ENCODE measurements around the gene CYP2C8. TPM values are rescaled to one million over a fixed set of nuclear protein-coding genes. Genes with fewer than 3 reads are reported as not detected.

CYP2C8 gene
- total and polyA plus RNA-seq, 7 donors, result 0.22 to 1.4 (median 0.69) TPM; not detected in 3

- no peak overlapping the region for H3K27ac ChIP-seq
- no peaks in the 10 kb centered on the region for H3K36me3 ChIP-seq
- no peaks in the 10 kb centered on the region for H3K9me3 ChIP-seq
- DNase-seq, result peak; percentile 33
- no peak overlapping the region for H3K4me3 ChIP-seq
- TF ChIP-seq EP300 (IDR thresholded peaks at IDR 0.05) (no peak), POLR2AphosphoS5 (IDR thresholded peaks at IDR 0.05) (no peak), CTCF (IDR thresholded peaks at IDR 0.05) (no peak), POLR2A (IDR thresholded peaks at IDR 0.05) (no peak)
- no peaks in the 10 kb centered on the region for H3K4me1 ChIP-seq
- no peaks in the 10 kb centered on the region for H3K27me3 ChIP-seq
- WGBS, 2 donors, result 90 to 95% methylated on average over 2 of the region's 2 CpGs
- intact Hi-C loops (cut with DNase I), result no loop called here
Observed at GRCh38 chr10:95026461-95026860, 42.8 kb downstream of the CYP2C8 start.

GRCh38 chr10:94997741-94998174 is 71.5 kb downstream of the CYP2C8 start:
- no peaks in the 10 kb centered on the region for H3K4me1 ChIP-seq
- H3K9me3 ChIP-seq, result peaks cover 0 to 2% (median 0%) of the 10 kb centered on the region in 4 donors
- no peak overlapping the region for H3K4me3 ChIP-seq
- WGBS, 2 donors, result 84 to 91% methylated on average over 6 of the region's 6 CpGs
- H3K27me3 ChIP-seq, result no peaks in the 10 kb centered on the region
- H3K36me3 ChIP-seq, result no peaks in the 10 kb centered on the region
- intact Hi-C loops (cut with DNase I), result no loop called here
- H3K27ac ChIP-seq, result no peak overlapping the region
- no peak for TF ChIP-seq POLR2AphosphoS5 (IDR thresholded peaks at IDR 0.05)
- no peak for TF ChIP-seq CTCF (IDR thresholded peaks at IDR 0.05)
- TF ChIP-seq POLR2A (IDR thresholded peaks at IDR 0.05), result no peak
- no peak for TF ChIP-seq EP300 (IDR thresholded peaks at IDR 0.05)
- no peak for DNase-seq

GRCh38 chr10:94992811-94993210 is 76.5 kb downstream of the CYP2C8 start:
- no peaks in the 10 kb centered on the region for H3K4me1 ChIP-seq
- TF ChIP-seq CTCF (IDR thresholded peaks at IDR 0.05), result no peak
- no peak for TF ChIP-seq EP300 (IDR thresholded peaks at IDR 0.05)
- no peak for TF ChIP-seq POLR2A (IDR thresholded peaks at IDR 0.05)
- TF ChIP-seq POLR2AphosphoS5 (IDR thresholded peaks at IDR 0.05), result no peak
- intact Hi-C loops (cut with DNase I), result no loop called here
- H3K4me3 ChIP-seq, result no peak overlapping the region
- H3K27me3 ChIP-seq, result no peaks in the 10 kb centered on the region
- no peak overlapping the region for H3K27ac ChIP-seq
- WGBS, 2 donors, result 64 to 86% methylated on average over 4 of the region's 4 CpGs
- no peaks in the 10 kb centered on the region for H3K36me3 ChIP-seq
- H3K9me3 ChIP-seq, result peaks cover 0 to 14% (median 9%) of the 10 kb centered on the region in 4 donors
- DNase-seq, result no peak

- H3K27ac ChIP-seq, result no peak overlapping the region
- no peaks in the 10 kb centered on the region for H3K27me3 ChIP-seq
- H3K36me3 ChIP-seq, result no peaks in the 10 kb centered on the region
- no peak overlapping the region for H3K4me3 ChIP-seq
- TF ChIP-seq EP300 (IDR thresholded peaks at IDR 0.05) (no peak), CTCF (IDR thresholded peaks at IDR 0.05) (no peak), POLR2AphosphoS5 (IDR thresholded peaks at IDR 0.05) (no peak), POLR2A (IDR thresholded peaks at IDR 0.05) (no peak)
- intact Hi-C loops (cut with DNase I), result no loop called here
- H3K4me1 ChIP-seq, result no peaks in the 10 kb centered on the region
- H3K9me3 ChIP-seq, result peaks cover 0 to 14% (median 9%) of the 10 kb centered on the region in 4 donors
- WGBS, 2 donors, result 95 to 99% methylated on average over 1 of the region's 1 CpG
- DNase-seq, result no peak
Observed at GRCh38 chr10:94991243-94991888, 77.9 kb downstream of the CYP2C8 start.

- Histone ChIP-seq H3K36me3 (no peaks in the 10 kb centered on the region), H3K4me3 (no peak overlapping the region), H3K27ac (no peak overlapping the region), H3K27me3 (no peaks in the 10 kb centered on the region), H3K9me3 (peaks cover 0 to 14% (median 9%) of the 10 kb centered on the region in 4 donors), H3K4me1 (no peaks in the 10 kb centered on the region)
- no peak for DNase-seq
- intact Hi-C loops (cut with DNase I), result no loop called here
- TF ChIP-seq CTCF (IDR thresholded peaks at IDR 0.05) (no peak), EP300 (IDR thresholded peaks at IDR 0.05) (no peak), POLR2A (IDR thresholded peaks at IDR 0.05) (no peak), POLR2AphosphoS5 (IDR thresholded peaks at IDR 0.05) (no peak)
Observed at GRCh38 chr10:94989192-94989591, 80.1 kb downstream of the CYP2C8 start.
